HEK293T (cell line): Measurements from ENCODE around the gene TIAM1.

Experiments used
- CTCF ChIA-PET: fragments of 350-600 bp; formaldehyde crosslinking; extraction: SDS; loops from one replicate; lab custom pipeline; 2021; ENCODE audit warnings: antibody characterized with exemption, inconsistent platforms; lab: Yijun Ruan, JAX
- POLR2A ChIA-PET: fragments of 350-600 bp; formaldehyde crosslinking; extraction: SDS; loops from one replicate; lab custom pipeline; 2020; ENCODE audit warnings: antibody characterized with exemption, inconsistent platforms; lab: Yijun Ruan, JAX
- DNase-seq: peaks from one replicate; pipeline ENCODE4 v3.0.0; 2012; ENCODE audit warnings: mixed read lengths; ENCODE audit errors: extremely low spot score
- ARNT ChIP-seq: fragments of 450-650 bp; IDR thresholded peaks from 2 replicates; pipeline ENCODE4 v1.6.1; 2017; ENCODE audit warnings: mild to moderate bottlenecking
- BHLHE40 ChIP-seq: fragments of 450-650 bp; IDR thresholded peaks from 2 replicates; pipeline ENCODE4 v1.6.1; 2016; ENCODE audit warnings: mild to moderate bottlenecking, moderate library complexity, borderline replicate concordance
- CTBP1 ChIP-seq: fragments of 450-650 bp; IDR thresholded peaks from 2 replicates; pipeline ENCODE4 v1.6.1; 2016; ENCODE audit warnings: borderline replicate concordance
- ELF4 ChIP-seq: fragments of 450-650 bp; IDR thresholded peaks from 2 replicates; pipeline ENCODE4 v1.6.1; 2017; ENCODE audit warnings: antibody characterized with exemption
- FOXA1 ChIP-seq: fragments of 450-650 bp; IDR thresholded peaks from 2 replicates; pipeline ENCODE4 v1.6.1; 2016; ENCODE audit warnings: mild to moderate bottlenecking
- FOXK2 ChIP-seq: fragments of 450-650 bp; IDR thresholded peaks from 2 replicates; pipeline ENCODE4 v1.6.1; 2016; ENCODE audit warnings: mild to moderate bottlenecking
- FOXM1 ChIP-seq: fragments of 450-650 bp; IDR thresholded peaks from 2 replicates; pipeline ENCODE4 v1.6.1; 2017; ENCODE audit warnings: mild to moderate bottlenecking, borderline replicate concordance
- HDGF ChIP-seq: fragments of 450-650 bp; IDR thresholded peaks from 2 replicates; pipeline ENCODE4 v1.6.1; 2017; ENCODE audit warnings: antibody characterized with exemption, borderline replicate concordance
- L3MBTL2 ChIP-seq: fragments of 450-650 bp; conservative IDR thresholded peaks from 2 replicates; pipeline ENCODE4 v1.6.1; 2016; ENCODE audit warnings: mild to moderate bottlenecking
- LEF1 ChIP-seq: fragments of 450-650 bp; IDR thresholded peaks from 2 replicates; pipeline ENCODE4 v1.6.1; 2017; ENCODE audit warnings: mild to moderate bottlenecking, borderline replicate concordance
- NFRKB ChIP-seq: fragments of 450-650 bp; IDR thresholded peaks from 2 replicates; pipeline ENCODE4 v1.6.1; 2016; ENCODE audit warnings: mild to moderate bottlenecking, moderate library complexity
- SP1 ChIP-seq: fragments of 450-650 bp; IDR thresholded peaks from 2 replicates; pipeline ENCODE4 v1.6.1; 2017
- SUZ12 ChIP-seq: fragments of 450-650 bp; IDR thresholded peaks from 2 replicates; pipeline ENCODE4 v1.6.1; 2016; ENCODE audit warnings: mild to moderate bottlenecking
- TARDBP ChIP-seq: fragments of 450-650 bp; IDR thresholded peaks from 2 replicates; pipeline ENCODE4 v1.6.1; 2016
- ZNF384 ChIP-seq: fragments of 450-650 bp; IDR thresholded peaks from 2 replicates; pipeline ENCODE4 v1.6.1; 2016
- TF ChIP-seq, protein P1 (sequence below): fragments of 450-650 bp; IDR thresholded peaks from 2 replicates; pipeline ENCODE4 v1.6.1; 2016

The TIAM1 gene

DNA sequence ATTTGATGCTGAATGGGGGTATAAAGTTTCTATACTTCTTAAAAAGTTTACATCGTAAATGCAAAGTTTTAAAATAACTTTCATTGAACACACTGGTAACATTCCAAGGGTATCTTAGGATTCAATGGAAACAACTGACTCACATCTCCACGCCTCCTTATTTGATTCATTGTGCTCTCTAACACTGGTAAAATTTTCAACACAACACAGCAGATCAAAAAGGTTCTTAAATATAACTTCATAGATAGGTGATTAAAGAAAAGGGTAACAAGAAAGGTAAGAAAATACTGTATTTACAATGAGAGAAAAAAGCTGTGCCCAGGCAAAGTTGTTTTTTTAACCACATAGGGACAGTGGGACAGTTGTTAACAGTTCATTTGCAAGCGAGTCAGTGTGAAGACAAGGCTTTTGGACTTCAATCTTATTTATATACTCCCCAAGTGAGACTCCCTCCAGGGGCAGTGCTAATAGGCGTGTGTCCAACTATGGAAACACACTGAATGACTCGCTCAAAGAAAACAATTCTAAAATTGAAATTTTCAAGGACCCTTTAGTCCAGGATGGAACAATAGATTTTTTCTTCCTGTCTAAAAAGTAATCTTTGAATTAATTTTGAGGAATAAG is 140.5 kb downstream of the TIAM1 start:
- ChIA-PET CTCF (no interaction called here), POLR2A (no interaction called here)
- DNase-seq = no peak
- TF ChIP-seq FOXK2 (no peak), BHLHE40 (no peak)
- TF ChIP-seq, protein P1, sequence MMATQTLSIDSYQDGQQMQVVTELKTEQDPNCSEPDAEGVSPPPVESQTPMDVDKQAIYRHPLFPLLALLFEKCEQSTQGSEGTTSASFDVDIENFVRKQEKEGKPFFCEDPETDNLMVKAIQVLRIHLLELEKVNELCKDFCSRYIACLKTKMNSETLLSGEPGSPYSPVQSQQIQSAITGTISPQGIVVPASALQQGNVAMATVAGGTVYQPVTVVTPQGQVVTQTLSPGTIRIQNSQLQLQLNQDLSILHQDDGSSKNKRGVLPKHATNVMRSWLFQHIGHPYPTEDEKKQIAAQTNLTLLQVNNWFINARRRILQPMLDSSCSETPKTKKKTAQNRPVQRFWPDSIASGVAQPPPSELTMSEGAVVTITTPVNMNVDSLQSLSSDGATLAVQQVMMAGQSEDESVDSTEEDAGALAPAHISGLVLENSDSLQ = peak; percentile 12; the same call in 1 of the 2 replicates

DNA sequence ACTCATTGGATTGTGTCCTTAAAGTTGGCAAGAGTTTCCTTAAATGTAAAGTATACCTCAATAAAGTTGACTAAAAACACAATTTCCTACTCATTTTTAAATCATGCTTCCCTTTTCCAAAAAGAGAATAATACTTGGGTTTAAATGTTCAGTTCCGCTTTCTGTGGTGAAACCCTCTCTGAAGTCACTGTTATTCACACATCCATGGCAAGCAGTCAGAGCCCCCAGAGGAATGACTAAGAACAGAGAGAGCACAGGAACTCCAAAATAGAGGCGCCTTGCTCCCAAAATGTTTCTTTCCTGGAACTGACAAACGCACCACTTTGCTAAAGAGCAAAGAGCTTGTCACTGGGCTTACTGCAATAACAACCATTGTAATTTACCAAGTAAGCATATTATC is 142.5 kb downstream of the TIAM1 start:
- ChIA-PET CTCF (interaction anchor here (0.6 to 1.6 kb wide), 2 partner anchors 18 to 681 kb away, joined by 3 to 4 read pairs; no protein-coding TSS in a partner anchor), POLR2A (no interaction called here)
- TF ChIP-seq, protein P1 = no peak
- TF ChIP-seq HDGF = no peak
- TF ChIP-seq L3MBTL2 = no peak
- TF ChIP-seq LEF1 = no peak
- no peak for DNase-seq

DNA sequence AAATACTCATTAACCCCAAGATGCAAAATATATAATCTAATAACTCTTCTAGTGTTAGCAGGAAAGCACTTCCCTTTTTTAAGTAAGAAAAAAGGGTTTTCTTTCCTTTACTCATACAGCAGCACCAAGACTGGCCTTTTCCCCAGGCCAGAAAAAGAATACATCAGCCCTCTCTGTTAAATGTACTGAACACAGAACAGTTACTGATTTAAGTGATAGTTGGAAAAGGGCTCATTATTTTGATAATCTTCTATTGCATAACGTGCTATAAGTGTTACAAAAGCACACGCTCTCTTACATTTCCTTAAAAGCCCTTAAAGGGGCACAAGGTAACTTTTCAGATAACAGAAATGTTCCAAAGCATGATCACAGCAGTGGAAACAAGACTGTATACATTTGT is 142.9 kb downstream of the TIAM1 start:
- ChIA-PET POLR2A (interaction anchor here (1.3 kb wide), 1 partner anchor 358 kb away, joined by 6 read pairs; no protein-coding TSS in a partner anchor), CTCF (interaction anchor here (0.6 kb wide), 1 partner anchor 681 kb away, joined by 3 read pairs; no protein-coding TSS in a partner anchor)
- no peak for DNase-seq
- TF ChIP-seq, protein P1 = no peak
- no peak for TF ChIP-seq HDGF
- TF ChIP-seq SUZ12 = no peak
- TF ChIP-seq ARNT = no peak
- TF ChIP-seq ZNF384 = no peak
- no peak for TF ChIP-seq SP1
- TF ChIP-seq TARDBP = no peak
- no peak for TF ChIP-seq CTBP1
- no peak for TF ChIP-seq FOXM1
- TF ChIP-seq L3MBTL2 = no peak
- no peak for TF ChIP-seq BHLHE40
- no peak for TF ChIP-seq FOXK2

- TF ChIP-seq NFRKB = no peak
- TF ChIP-seq, protein P1 = no peak
- TF ChIP-seq SP1 = no peak
- TF ChIP-seq TARDBP = no peak
- no peak for TF ChIP-seq ZNF384
- TF ChIP-seq L3MBTL2 = no peak
- TF ChIP-seq CTBP1 = no peak
- TF ChIP-seq FOXM1 = no peak
- TF ChIP-seq HDGF = no peak
- no peak for TF ChIP-seq ARNT
- no peak for TF ChIP-seq FOXA1
- no peak for TF ChIP-seq BHLHE40
- TF ChIP-seq ELF4 = no peak
- no peak for TF ChIP-seq LEF1
- no peak for TF ChIP-seq FOXK2
- TF ChIP-seq SUZ12 = no peak
- ChIA-PET CTCF (interaction anchor here (0.8 to 1.3 kb wide), 4 partner anchors 18 to 400 kb away, joined by 3 to 4 read pairs (median 4); no protein-coding TSS in a partner anchor), POLR2A (no interaction called here)
- DNase-seq = peak; percentile 44
Observed at GRCh38 chr21:31198575-31198974, 145.5 kb downstream of the TIAM1 start.

GRCh38 chr21:31196724-31197123 is 147.3 kb downstream of the TIAM1 start:
- TF ChIP-seq HDGF = no peak
- no peak for TF ChIP-seq SUZ12
- no peak for TF ChIP-seq LEF1
- no peak for TF ChIP-seq NFRKB
- no peak for TF ChIP-seq CTBP1
- no peak for TF ChIP-seq ARNT
- TF ChIP-seq TARDBP = no peak
- no peak for TF ChIP-seq ZNF384
- TF ChIP-seq ELF4 = no peak
- no peak for TF ChIP-seq FOXM1
- TF ChIP-seq SP1 = no peak
- TF ChIP-seq, protein P1 = no peak
- no peak for TF ChIP-seq FOXA1
- TF ChIP-seq FOXK2 = no peak
- no peak for TF ChIP-seq BHLHE40
- TF ChIP-seq L3MBTL2 = no peak
- ChIA-PET CTCF (interaction anchor here (0.6 kb wide), 1 partner anchor 19 kb away, joined by 4 read pairs; no protein-coding TSS in a partner anchor), POLR2A (no interaction called here)
- DNase-seq = no peak
